ENCODE measurements around the gene FYTTD1.

DNA sequence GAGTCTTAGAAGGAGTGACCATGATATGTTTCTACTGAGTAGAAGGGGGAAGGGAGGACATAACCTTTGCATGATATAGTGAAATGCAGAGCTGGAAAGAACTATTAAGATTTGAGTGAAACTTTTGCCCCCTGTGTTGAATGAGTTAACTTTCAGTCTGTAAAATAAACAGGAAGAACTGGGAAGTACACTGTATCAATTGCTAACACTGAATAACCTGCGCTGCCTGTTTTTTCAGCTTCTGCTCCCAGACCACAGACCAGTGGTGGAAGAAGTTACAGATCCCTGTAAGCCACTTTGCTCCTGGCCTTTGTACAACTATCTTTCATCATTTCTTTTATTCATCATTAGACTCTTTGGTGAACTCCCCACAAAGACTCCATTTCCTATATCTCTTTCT lies 37.7 kb downstream of the FYTTD1 start:
- TF ChIP-seq, protein P1, sequence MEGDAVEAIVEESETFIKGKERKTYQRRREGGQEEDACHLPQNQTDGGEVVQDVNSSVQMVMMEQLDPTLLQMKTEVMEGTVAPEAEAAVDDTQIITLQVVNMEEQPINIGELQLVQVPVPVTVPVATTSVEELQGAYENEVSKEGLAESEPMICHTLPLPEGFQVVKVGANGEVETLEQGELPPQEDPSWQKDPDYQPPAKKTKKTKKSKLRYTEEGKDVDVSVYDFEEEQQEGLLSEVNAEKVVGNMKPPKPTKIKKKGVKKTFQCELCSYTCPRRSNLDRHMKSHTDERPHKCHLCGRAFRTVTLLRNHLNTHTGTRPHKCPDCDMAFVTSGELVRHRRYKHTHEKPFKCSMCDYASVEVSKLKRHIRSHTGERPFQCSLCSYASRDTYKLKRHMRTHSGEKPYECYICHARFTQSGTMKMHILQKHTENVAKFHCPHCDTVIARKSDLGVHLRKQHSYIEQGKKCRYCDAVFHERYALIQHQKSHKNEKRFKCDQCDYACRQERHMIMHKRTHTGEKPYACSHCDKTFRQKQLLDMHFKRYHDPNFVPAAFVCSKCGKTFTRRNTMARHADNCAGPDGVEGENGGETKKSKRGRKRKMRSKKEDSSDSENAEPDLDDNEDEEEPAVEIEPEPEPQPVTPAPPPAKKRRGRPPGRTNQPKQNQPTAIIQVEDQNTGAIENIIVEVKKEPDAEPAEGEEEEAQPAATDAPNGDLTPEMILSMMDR (IDR thresholded peaks at IDR 0.05) = no peak
- TF ChIP-seq EZH2 (IDR thresholded peaks at IDR 0.05; ENCODE audit: borderline replicate concordance, insufficient read depth, low read depth, low read length, poor library complexity, severe bottlenecking) = no peak

Data from B cell (primary cell).